Measurements from ENCODE around the gene EFEMP2. TPM values are rescaled to one million over a fixed set of nuclear protein-coding genes. Genes with fewer than 3 reads are reported as not detected.

Gene EFEMP2
- total and polyA plus RNA-seq, 2 donors (not counting 1 experiment from before 2014, with no cell fraction given) = 9.5 to 14.7 TPM

- no peaks in the 10 kb centered on the region for H3K9me3 ChIP-seq (ENCODE audit: control extremely low read depth in 1 of 3, control insufficient read depth in 2 of 3, insufficient read depth in 1 of 3, low read length in 2 of 3)
- ChIA-PET POLR2A (interaction anchor here (0.5 to 2.5 kb wide), 9 partner anchors 9 to 349 kb away, joined by 3 to 13 read pairs (median 4); partner anchors contain the start of genes CCDC85B and FIBP), CTCF (interaction anchor here (0.9 to 2.1 kb wide), 5 partner anchors 20 to 74 kb away, joined by 3 to 15 read pairs (median 4); partner anchors contain the start of genes CCDC85B and FIBP)
- H3K79me2 ChIP-seq (ENCODE audit: control insufficient read depth, insufficient read depth, low read length) = peaks cover 38% of the 10 kb centered on the region
- peaks cover 19 to 50% of the 10 kb centered on the region in 2 donors for H3K4me1 ChIP-seq (ENCODE audit: control insufficient read depth in 2 of 2, insufficient read depth in 2 of 2, low read length in 2 of 2)
- peak within 1 kb of the TSS; percentile 96 for H3K9ac ChIP-seq (ENCODE audit: low read length)
- WGBS (ENCODE audit: insufficient coverage) = 5% methylated on average over 77 of the region's 77 CpGs
- H3K4me2 ChIP-seq (replicated peaks; ENCODE audit: low read depth, low read length, poor library complexity, severe bottlenecking) = peak within 1 kb of the TSS; percentile 97
- no peak for TF ChIP-seq EZH2 (IDR thresholded peaks at IDR 0.05; ENCODE audit: borderline replicate concordance, insufficient read depth, low read depth, low read length, poor library complexity, severe bottlenecking)
- TF ChIP-seq CTCF (IDR thresholded peaks at IDR 0.05) = no peak
- Mint-ChIP-seq H3K27ac (peak within 1 kb of the TSS; percentile 89), H3K27me3 (no peaks in the 10 kb centered on the region), H3K4me1 (peaks cover 44% of the 10 kb centered on the region), H3K4me3 (peak within 1 kb of the TSS; percentile 95), H3K9me3 (ENCODE audit: insufficient read depth) (no peaks in the 10 kb centered on the region)
- H3K4me3 ChIP-seq (ENCODE audit: control extremely low read depth in 1 of 5, extremely low read depth in 1 of 5, insufficient read depth in 1 of 5, low read depth in 2 of 5, low read length in 4 of 5) = peak within 1 kb of the TSS; percentile 83 to 99 (median 93)
- intact Hi-C loops (cut with micrococcal nuclease) = loop anchor here (1.0 to 2.0 kb wide), 7 partner anchors 10 to 256 kb away; partner anchors contain the start of genes BANF1, CFL1, EIF1AD and FIBP
- DNase-seq = no peak
- H4K20me1 ChIP-seq (ENCODE audit: control insufficient read depth, insufficient read depth, low read length, poor library complexity, severe bottlenecking) = peaks cover 4% of the 10 kb centered on the region
- peaks cover 6 to 20% of the 10 kb centered on the region in 2 experiments for H3K36me3 ChIP-seq (replicated peaks in 1 of 2; ENCODE audit: control extremely low read depth in 1 of 2, control insufficient read depth in 1 of 2, extremely low read depth in 1 of 2, insufficient read depth in 2 of 2, low read length in 1 of 2)
- no peak for ATAC-seq (ENCODE audit: low read depth)
- peak within 1 kb of the TSS; percentile 81 for H2AFZ ChIP-seq (ENCODE audit: insufficient read depth, low read depth, low read length, poor library complexity, severe bottlenecking)
- no peaks in the 10 kb centered on the region for H3K27me3 ChIP-seq (replicated peaks in 1 of 4; ENCODE audit: control extremely low read depth in 1 of 4, control insufficient read depth in 3 of 4, insufficient read depth in 4 of 4, low read length in 3 of 4)
- peak within 1 kb of the TSS; percentile 66 to 85 for H3K27ac ChIP-seq (ENCODE audit: low read length in 2 of 2)
These were observed 45.9 kb upstream of the EFEMP2 start, which contains the start of gene C11orf68 for GRCh38 chr11:65918211-65919140. Gene C11orf68 (minus strand): TSS chr11:65919062. CDS start chr11:65919031, 31 bp downstream.

All from B cell (primary cell).